HUES48 (cell line): ENCODE data around the gene TNFRSF13B.
"Not testable (repeated sequence)": the region's sequence is repeated elsewhere in the genome, so short reads cannot be mapped to it uniquely, and the experiment has no call there.

Experiments used
- H3K27ac ChIP-seq: one replicate; pipeline ENCODE4 v1.7.0; 2013; ENCODE audit warnings: low read depth, low read length, inconsistent platforms
- H3K27me3 ChIP-seq: 2 replicates; pipeline ENCODE4 v1.6.1; 2013; ENCODE audit warnings: mild to moderate bottlenecking, low read length; ENCODE audit not compliant: control insufficient read depth, insufficient read depth
- H3K36me3 ChIP-seq: 2 replicates; pipeline ENCODE4 v1.6.1; 2013; ENCODE audit warnings: low read length; ENCODE audit not compliant: control insufficient read depth, insufficient read depth
- H3K4me1 ChIP-seq: 2 replicates; pipeline ENCODE4 v1.6.1; 2013; ENCODE audit warnings: mild to moderate bottlenecking, low read length; ENCODE audit not compliant: control insufficient read depth, insufficient read depth
- H3K4me3 ChIP-seq: 2 replicates; pipeline ENCODE4 v1.5.1; 2013; ENCODE audit warnings: mild to moderate bottlenecking, low read depth, low read length
- H3K9ac ChIP-seq: 2 replicates; pipeline ENCODE4 v1.6.1; 2013; ENCODE audit warnings: mild to moderate bottlenecking, low read depth, low read length, moderate library complexity
- H3K9me3 ChIP-seq: 2 replicates; pipeline ENCODE4 v1.6.1; 2013; ENCODE audit warnings: low read length; ENCODE audit not compliant: control insufficient read depth, insufficient read depth

The TNFRSF13B gene

GRCh38 chr17:16979237-16979823 is 7.4 kb upstream of the TNFRSF13B start:
- H3K9ac ChIP-seq, H3K27me3 ChIP-seq, H3K4me3 ChIP-seq, H3K27ac ChIP-seq, H3K4me1 ChIP-seq, H3K36me3 ChIP-seq, H3K9me3 ChIP-seq: not testable (repeated sequence)

- H3K9me3 ChIP-seq, result no peaks in the 10 kb centered on the region
- 0 out of 2 replicates have a peak, but pooled peaks cover 6% of the 10 kb centered on the region for H3K4me1 ChIP-seq
These were observed 6.0 kb upstream of the TNFRSF13B start for GRCh38 chr17:16977932-16978331.

GRCh38 chr17:16976725-16977550 is 5.0 kb upstream of the TNFRSF13B start:
- H3K9me3 ChIP-seq, result no peaks in the 10 kb centered on the region
- H3K36me3 ChIP-seq, result no peaks in the 10 kb centered on the region
- H3K27me3 ChIP-seq, result no peaks in the 10 kb centered on the region
- no peak overlapping the region for H3K27ac ChIP-seq
- no peak overlapping the region for H3K9ac ChIP-seq
- 0 out of 2 replicates have a peak, but pooled peaks cover 6% of the 10 kb centered on the region for H3K4me1 ChIP-seq
- H3K4me3 ChIP-seq, result no peak overlapping the region

More at GRCh38 chr17:16977932-16978331, 6.0 kb upstream of the TNFRSF13B start:
- Histone ChIP-seq H3K9ac (no peak overlapping the region), H3K27ac (no peak overlapping the region), H3K4me3 (no peak overlapping the region), H3K27me3 (no peaks in the 10 kb centered on the region), H3K36me3 (no peaks in the 10 kb centered on the region)

GRCh38 chr17:16975744-16976625 is 4.1 kb upstream of the TNFRSF13B start:
- H3K36me3 ChIP-seq, result no peaks in the 10 kb centered on the region
- H3K4me3 ChIP-seq, result no peak overlapping the region
- no peaks in the 10 kb centered on the region for H3K27me3 ChIP-seq
- H3K4me1 ChIP-seq, result 0 out of 2 replicates have a peak, but pooled peaks cover under 1% of the 10 kb centered on the region
- H3K27ac ChIP-seq, result no peak overlapping the region
- no peak overlapping the region for H3K9ac ChIP-seq
- H3K9me3 ChIP-seq, result no peaks in the 10 kb centered on the region

- Histone ChIP-seq H3K36me3 (no peaks in the 10 kb centered on the region), H3K9ac (no peak overlapping the region), H3K27ac (no peak overlapping the region), H3K27me3 (no peaks in the 10 kb centered on the region), H3K9me3 (no peaks in the 10 kb centered on the region), H3K4me3 (no peak overlapping the region), H3K4me1 (no peaks in the 10 kb centered on the region)
These were observed 3.3 kb upstream of the TNFRSF13B start for GRCh38 chr17:16975277-16975651.

- no peaks in the 10 kb centered on the region for H3K27me3 ChIP-seq
- H3K4me3 ChIP-seq, result no peak overlapping the region
- H3K36me3 ChIP-seq, result no peaks in the 10 kb centered on the region
- H3K27ac ChIP-seq, result no peak overlapping the region
- no peak overlapping the region for H3K9ac ChIP-seq
- no peaks in the 10 kb centered on the region for H3K4me1 ChIP-seq
- H3K9me3 ChIP-seq, result no peaks in the 10 kb centered on the region
These were observed 2.8 kb upstream of the TNFRSF13B start for GRCh38 chr17:16974569-16975276.

- Histone ChIP-seq H3K4me1 (no peaks in the 10 kb centered on the region), H3K27me3 (no peaks in the 10 kb centered on the region), H3K27ac (no peak overlapping the region), H3K9ac (no peak overlapping the region), H3K9me3 (no peaks in the 10 kb centered on the region), H3K36me3 (no peaks in the 10 kb centered on the region), H3K4me3 (no peak overlapping the region)
These were observed 2.0 kb upstream of the TNFRSF13B start for GRCh38 chr17:16973760-16974540.

GRCh38 chr17:16973043-16973442 is 1.1 kb upstream of the TNFRSF13B start:
- not testable (repeated sequence) for H3K4me3 ChIP-seq, H3K36me3 ChIP-seq, H3K4me1 ChIP-seq, H3K9me3 ChIP-seq, H3K27me3 ChIP-seq, H3K27ac ChIP-seq, H3K9ac ChIP-seq

GRCh38 chr17:16972346-16972745 is 428 bp upstream of the TNFRSF13B start:
- H3K27ac ChIP-seq, result no peak overlapping the region
- no peaks in the 10 kb centered on the region for H3K4me1 ChIP-seq
- H3K9me3 ChIP-seq, result no peaks in the 10 kb centered on the region
- H3K9ac ChIP-seq, result no peak overlapping the region
- no peaks in the 10 kb centered on the region for H3K27me3 ChIP-seq
- no peak overlapping the region for H3K4me3 ChIP-seq
- no peaks in the 10 kb centered on the region for H3K36me3 ChIP-seq
